OCI-M2 (cell line): Measurements from ENCODE around the gene LINGO3.

Source experiments
- DNase-seq: peaks from one replicate; lab custom pipeline; 2025; ENCODE audit not compliant: unreplicated experiment; lab: John Stamatoyannopoulos, UW

LINGO3 gene

DNA sequence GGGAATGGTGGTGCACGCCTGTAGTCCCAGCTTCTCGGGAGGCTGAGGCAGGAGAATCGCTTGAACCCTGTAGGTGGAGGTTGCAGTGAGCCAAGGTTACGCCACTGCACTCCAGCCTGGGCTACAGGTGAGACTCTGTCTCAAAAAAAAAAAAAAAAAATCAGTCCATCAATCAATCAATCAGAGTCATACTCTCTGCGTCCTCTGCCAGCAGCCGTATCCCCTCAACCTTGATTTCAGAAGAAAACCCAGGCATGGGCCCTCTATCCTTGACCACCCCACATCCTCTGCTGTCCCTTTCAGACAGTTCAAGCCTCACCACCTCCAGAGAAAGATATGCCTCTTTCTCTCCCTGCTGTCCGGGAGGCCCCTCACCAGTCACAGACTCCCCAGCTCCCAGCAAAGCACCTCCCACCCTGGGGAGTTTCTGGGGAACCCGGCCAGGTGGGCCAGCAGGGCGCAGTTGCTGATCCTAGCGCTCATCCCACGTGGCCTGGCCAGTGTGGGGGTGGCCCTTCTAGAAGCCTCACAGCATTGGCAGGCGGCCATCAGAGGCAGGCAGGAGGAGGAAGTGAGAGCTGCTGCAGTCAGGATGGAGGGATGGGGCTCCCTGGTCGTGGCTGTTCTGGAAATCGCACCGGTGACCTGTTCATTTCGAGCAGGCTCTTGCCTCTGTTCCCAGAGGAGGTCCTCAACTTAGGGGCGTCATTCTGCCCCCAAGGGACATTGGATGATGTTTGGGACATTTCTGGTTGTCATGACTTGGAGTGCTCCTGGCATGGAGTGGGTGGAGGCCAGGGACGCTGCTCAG is 41.6 kb downstream of the LINGO3 start:
- DNase-seq = no peak

DNA sequence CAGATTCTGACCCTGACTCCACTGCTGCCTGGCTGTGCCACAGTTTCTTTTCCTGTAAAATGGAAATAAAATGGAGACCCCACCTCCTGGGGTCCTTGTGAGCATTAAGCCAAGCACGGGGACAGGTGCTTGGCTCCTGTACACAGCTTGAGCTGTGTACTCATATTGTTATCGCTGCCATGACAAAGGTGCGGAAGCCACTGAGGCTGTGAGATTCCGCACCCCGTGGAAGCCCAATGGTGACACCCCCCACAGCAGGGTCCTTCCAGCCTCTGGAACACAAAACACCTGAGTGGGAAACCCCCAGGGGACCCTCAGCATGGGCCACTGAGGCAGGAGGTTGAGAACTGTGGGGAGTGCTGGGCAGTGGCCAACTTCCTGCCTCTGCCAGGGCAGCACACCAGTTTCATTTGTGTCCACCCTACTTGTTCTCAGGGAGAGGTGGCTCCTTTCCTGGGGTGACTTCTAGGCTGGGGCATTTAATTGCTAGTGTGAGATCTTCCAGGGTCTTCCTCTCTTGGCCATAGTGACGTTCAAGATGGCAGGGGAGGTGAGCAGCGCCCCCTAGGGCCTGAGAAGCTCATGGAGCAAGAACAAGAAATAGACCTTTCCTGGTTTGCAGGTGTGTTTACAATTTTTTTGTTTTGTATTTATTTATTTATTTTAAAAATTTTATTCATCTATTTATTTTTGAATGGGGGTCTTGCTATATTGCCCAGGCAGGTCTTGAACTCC is 46.3 kb downstream of the LINGO3 start:
- DNase-seq = no peak

GRCh38 chr19:2260341-2260805 is 47.6 kb downstream of the LINGO3 start:
- no peak for DNase-seq

DNA sequence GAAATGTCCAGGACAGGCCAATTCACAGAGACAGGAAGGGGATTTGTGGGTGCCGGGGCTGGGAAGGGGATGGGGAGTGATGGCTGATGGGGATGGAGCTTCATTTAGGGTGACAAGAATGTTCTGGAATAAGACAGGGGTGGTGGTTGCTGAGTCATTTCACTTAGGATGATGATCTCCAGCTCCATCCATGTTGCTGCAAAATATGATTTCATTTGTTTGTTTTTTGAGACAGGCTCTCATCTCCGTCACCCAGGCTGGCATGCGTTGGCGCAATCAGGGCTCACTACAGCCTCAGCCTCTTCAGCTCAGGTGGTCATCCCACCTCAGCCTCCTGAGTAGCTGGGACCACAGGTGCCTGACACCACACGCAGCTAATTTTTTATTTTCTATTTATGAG is 48.6 kb downstream of the LINGO3 start:
- DNase-seq = no peak
